HL-60 (cell line): ENCODE results near the gene METRN.

ENCODE experiments used
- DNase-seq, 2 experiments: peaks; one replicate each; pipeline ENCODE4 v3.0.0-alpha.2; 2010 to 2020; ENCODE audit warnings: low read depth in 1 of 2, low spot score in 1 of 2
- H3K27ac ChIP-seq: fragments of 250-450 bp; sonication (Bioruptor Pico); replicated peaks from 2 replicates; pipeline ENCODE4 v1.5.1; 2020; ENCODE audit warnings: mild to moderate bottlenecking, moderate library complexity
- H3K27me3 ChIP-seq: fragments of 250-450 bp; sonication (Bioruptor Pico); 2 replicates; pipeline ENCODE4 v1.5.1; 2021; ENCODE audit warnings: mild to moderate bottlenecking, moderate library complexity; ENCODE audit not compliant: insufficient read depth, poor library complexity, severe bottlenecking
- H3K4me3 ChIP-seq: replicated peaks from 2 replicates; pipeline ENCODE4 v1.5.1; 2011; ENCODE audit warnings: mild to moderate bottlenecking, control low read depth, low read length; ENCODE audit not compliant: insufficient read depth
- CTCF ChIP-seq: IDR thresholded peaks from one replicate; pipeline ENCODE4 v1.5.1; 2011; ENCODE audit warnings: low read length, control low read depth, inconsistent platforms; ENCODE audit not compliant: insufficient read depth
- GABPA ChIP-seq: IDR thresholded peaks from 2 replicates; pipeline ENCODE4 v1.6.1; 2012; ENCODE audit warnings: low read depth
- POLR2AphosphoS5 ChIP-seq: IDR thresholded peaks from 2 replicates; pipeline ENCODE4 v1.6.1; 2012; ENCODE audit warnings: low read depth
- REST ChIP-seq: IDR thresholded peaks from 2 replicates; pipeline ENCODE4 v1.6.1; 2012; ENCODE audit warnings: low read depth; ENCODE audit not compliant: insufficient replicate concordance
- SPI1 ChIP-seq: IDR thresholded peaks from 2 replicates; pipeline ENCODE4 v1.6.1; 2012; ENCODE audit warnings: low read depth, mild to moderate bottlenecking, borderline replicate concordance
- long read RNA-seq: library from polyadenylated mRNA; unstranded; transcript quantifications from one replicate; pipeline ENCODE4 v2.0.0, GENCODE V29; 2020

The METRN gene
- long read RNA-seq, partial matches to known transcripts = 0 of 1 reads
- long read RNA-seq, other reads (novel, unspliced or antisense) = 1 of 1 reads

GRCh38 chr16:714558-715476, at the start of gene METRN:
Gene METRN (plus strand): TSS chr16:715118. CDS start chr16:715290, 172 bp downstream.
- peak; percentile 72 to 82 for DNase-seq
- Histone ChIP-seq H3K4me3 (peak within 1 kb of the TSS; percentile 42), H3K27ac (no peak within 1 kb of the TSS), H3K27me3 (peaks cover 23% of the 10 kb centered on the region)
- no peak for TF ChIP-seq SPI1
- no peak for TF ChIP-seq REST
- no peak for TF ChIP-seq POLR2AphosphoS5
- no peak for TF ChIP-seq GABPA
- no peak for TF ChIP-seq CTCF

- Histone ChIP-seq H3K27me3 (no peaks in the 10 kb centered on the region), H3K4me3 (no peak overlapping the region), H3K27ac (no peak overlapping the region)
- DNase-seq = no peak
- TF ChIP-seq GABPA = no peak
- TF ChIP-seq SPI1 = no peak
- TF ChIP-seq CTCF = no peak
These were observed 48.3 kb upstream of the METRN start for GRCh38 chr16:666572-666971.

GRCh38 chr16:667113-667779, 47.7 kb upstream of the METRN start:
- Histone ChIP-seq H3K27me3 (no peaks in the 10 kb centered on the region), H3K27ac (0 out of 2 replicates have a peak overlapping the region, but pooled peaks have one; percentile 3), H3K4me3 (no peak overlapping the region)
- TF ChIP-seq POLR2AphosphoS5 (no peak), SPI1 (no peak), REST (no peak), CTCF (no peak), GABPA (no peak)
- no peak for DNase-seq
